CMK (cell line): Measurements from ENCODE around the gene EIF2B2.

Source experiments
- DNase-seq: peaks from one replicate; pipeline ENCODE4 v3.0.0-alpha.2; 2010; ENCODE audit warnings: low read depth

The EIF2B2 gene

GRCh38 chr14:75044752-75045151 lies 42.0 kb downstream of the EIF2B2 start:
- DNase-seq = no peak

- DNase-seq = no peak
Observed at GRCh38 chr14:75046275-75046674, 43.6 kb downstream of the EIF2B2 start.

GRCh38 chr14:75046899-75047298 lies 44.2 kb downstream of the EIF2B2 start:
- DNase-seq = no peak

GRCh38 chr14:75047506-75047905 lies 44.8 kb downstream of the EIF2B2 start:
- no peak for DNase-seq

- DNase-seq = no peak
Observed at GRCh38 chr14:75048101-75048500, 45.4 kb downstream of the EIF2B2 start.

GRCh38 chr14:75049136-75049535 lies 46.4 kb downstream of the EIF2B2 start:
- DNase-seq = no peak

- no peak for DNase-seq
Observed at GRCh38 chr14:75049731-75050201, 47.0 kb downstream of the EIF2B2 start.

- peak; percentile 55 for DNase-seq
Observed at GRCh38 chr14:75050852-75051555, 48.3 kb downstream of the EIF2B2 start, which contains the start of gene MLH3. TSS of gene MLH3 (minus strand) at chr14:75051467. CDS start at chr14:75049655, 1,812 bp downstream.

- no peak for DNase-seq
Observed at GRCh38 chr14:75051556-75051899, 48.8 kb downstream of the EIF2B2 start.

GRCh38 chr14:75053396-75054291 lies 50.9 kb downstream of the EIF2B2 start:
- DNase-seq = no peak

GRCh38 chr14:75054421-75054820 lies 51.7 kb downstream of the EIF2B2 start:
- no peak for DNase-seq

- no peak for DNase-seq
Observed at GRCh38 chr14:75059642-75060041, 56.9 kb downstream of the EIF2B2 start.

GRCh38 chr14:75060420-75060819 lies 57.7 kb downstream of the EIF2B2 start:
- no peak for DNase-seq
